ENCODE measurements around the gene GFOD1.
"Not testable (repeated sequence)": the region's sequence is repeated elsewhere in the genome, so short reads cannot be mapped to it uniquely, and the experiment has no call there.

Gene GFOD1

GRCh38 chr6:13398421-13398994, 88.9 kb downstream of the GFOD1 start:
- DNase-seq, result no peak

- no peak for DNase-seq
These were observed 89.4 kb downstream of the GFOD1 start for GRCh38 chr6:13398069-13398381.

- no peak for DNase-seq
These were observed 89.9 kb downstream of the GFOD1 start for GRCh38 chr6:13397359-13398068.

GRCh38 chr6:13396241-13396792, 91.1 kb downstream of the GFOD1 start:
- no peak for DNase-seq

- no peak for DNase-seq
These were observed 91.8 kb downstream of the GFOD1 start for GRCh38 chr6:13395272-13396237.

GRCh38 chr6:13392462-13392861, 94.9 kb downstream of the GFOD1 start:
- DNase-seq, result no peak

- no peak for DNase-seq
These were observed 95.9 kb downstream of the GFOD1 start for GRCh38 chr6:13391537-13391936.

- DNase-seq, result no peak
These were observed 96.7 kb downstream of the GFOD1 start for GRCh38 chr6:13390658-13391057.

GRCh38 chr6:13389237-13389636, 98.2 kb downstream of the GFOD1 start:
- not testable (repeated sequence) for DNase-seq

- DNase-seq, result not testable (repeated sequence)
These were observed 98.6 kb downstream of the GFOD1 start for GRCh38 chr6:13388769-13389168.

- no peak for DNase-seq
These were observed 102.4 kb downstream of the GFOD1 start for GRCh38 chr6:13384966-13385365.

- DNase-seq, result no peak
These were observed 102.9 kb downstream of the GFOD1 start for GRCh38 chr6:13384506-13384905.

GRCh38 chr6:13383328-13384163, 103.9 kb downstream of the GFOD1 start:
- DNase-seq, result no peak

- DNase-seq, result no peak
These were observed 106.6 kb downstream of the GFOD1 start for GRCh38 chr6:13380761-13381160.

- DNase-seq, result no peak
These were observed 108.5 kb downstream of the GFOD1 start for GRCh38 chr6:13378669-13379590.

- no peak for DNase-seq
These were observed 110.2 kb downstream of the GFOD1 start for GRCh38 chr6:13377054-13377758.

- no peak for DNase-seq
These were observed 112.0 kb downstream of the GFOD1 start for GRCh38 chr6:13375360-13375878.

- no peak for DNase-seq
These were observed 113.5 kb downstream of the GFOD1 start for GRCh38 chr6:13373919-13374318.

GRCh38 chr6:13373488-13373886, 113.9 kb downstream of the GFOD1 start:
- no peak for DNase-seq

GRCh38 chr6:13372688-13373487, 114.5 kb downstream of the GFOD1 start:
- no peak for DNase-seq
